IPS-11a (cell line): ENCODE data around the gene HOXD13.

Source experiments
- H3K4me3 ChIP-seq: one replicate; pipeline ENCODE4 v1.5.1; 2013; ENCODE audit warnings: low read depth, low read length, control low read depth

The HOXD13 gene

DNA sequence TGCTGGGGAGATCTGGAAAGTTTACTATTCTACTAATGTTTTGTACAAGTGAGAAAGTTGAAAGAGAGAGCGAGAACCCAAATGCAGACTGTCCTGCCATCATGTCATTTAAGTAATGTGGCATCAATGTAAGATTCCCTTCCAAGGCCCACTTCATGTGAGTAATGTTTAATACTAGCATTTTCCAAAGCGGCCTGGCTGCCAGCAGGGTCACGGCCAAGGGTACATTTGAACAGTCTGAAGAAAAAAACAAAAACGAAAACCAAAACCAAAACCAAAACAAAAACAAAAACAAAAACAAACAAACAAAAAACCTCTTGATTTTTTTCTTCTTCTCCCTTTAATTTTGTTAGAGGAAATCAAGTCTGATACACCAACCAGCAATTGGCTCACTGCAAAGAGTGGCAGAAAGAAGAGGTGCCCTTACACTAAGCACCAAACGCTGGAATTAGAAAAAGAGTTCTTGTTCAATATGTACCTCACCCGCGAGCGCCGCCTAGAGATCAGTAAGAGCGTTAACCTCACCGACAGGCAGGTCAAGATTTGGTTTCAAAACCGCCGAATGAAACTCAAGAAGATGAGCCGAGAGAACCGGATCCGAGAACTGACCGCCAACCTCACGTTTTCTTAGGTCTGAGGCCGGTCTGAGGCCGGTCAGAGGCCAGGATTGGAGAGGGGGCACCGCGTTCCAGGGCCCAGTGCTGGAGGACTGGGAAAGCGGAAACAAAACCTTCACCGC lies 26.2 kb downstream of the HOXD13 start:
- H3K4me3 ChIP-seq: no peak overlapping the region

GRCh38 chr2:176120364-176121189 lies 28.1 kb downstream of the HOXD13 start:
- H3K4me3 ChIP-seq: no peak overlapping the region

DNA sequence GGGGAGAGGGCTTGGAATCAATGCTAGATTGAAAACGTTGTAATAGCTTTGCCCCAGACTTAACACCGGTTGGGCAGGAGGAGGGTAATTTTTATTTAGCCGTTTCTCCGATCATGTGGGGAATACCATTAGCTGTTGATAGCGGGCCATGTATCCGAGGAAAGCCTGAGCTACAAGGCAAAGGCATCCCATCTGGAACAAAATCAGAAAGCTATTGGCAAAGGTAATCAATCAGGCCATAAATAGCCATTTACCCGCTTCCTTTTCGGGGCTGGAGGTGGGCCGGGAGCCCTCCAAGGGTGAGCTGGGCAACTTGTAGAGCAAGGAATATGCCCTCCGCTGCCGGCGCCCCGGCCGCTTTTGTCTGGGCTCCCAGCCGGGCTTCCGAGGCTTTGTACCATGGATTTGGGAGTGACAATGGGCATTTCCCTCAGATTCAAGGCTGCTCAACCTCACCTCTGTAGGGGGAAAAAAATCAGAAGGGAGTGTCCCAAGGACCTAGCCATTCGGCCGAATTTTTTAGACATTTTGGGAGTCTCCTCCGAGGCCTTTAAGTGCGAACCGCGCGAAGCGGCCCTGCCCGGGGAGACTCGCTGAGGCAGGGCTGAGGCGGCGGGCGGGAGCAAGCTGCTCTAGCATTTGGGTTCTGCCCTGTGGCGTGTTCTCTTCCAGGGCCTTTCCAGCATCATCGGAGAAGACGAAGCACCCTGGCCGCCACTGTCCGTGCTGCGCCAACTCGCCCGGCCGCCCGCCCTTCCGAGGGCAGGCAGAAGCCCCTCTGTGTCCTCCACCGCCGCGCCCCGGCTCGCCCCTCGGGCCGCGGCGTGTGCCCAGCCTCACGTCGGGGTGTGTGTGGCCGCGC lies 28.9 kb downstream of the HOXD13 start:
- no peak overlapping the region for H3K4me3 ChIP-seq

GRCh38 chr2:176122052-176122682 lies 29.6 kb downstream of the HOXD13 start:
- H3K4me3 ChIP-seq: no peak overlapping the region

GRCh38 chr2:176122683-176123410 lies 30.3 kb downstream of the HOXD13 start, which contains the start of gene HOXD9:
HOXD9 (plus strand) TSS chr2:176122719; CDS start chr2:176122769, 50 bp downstream.
- H3K4me3 ChIP-seq: no peak within 1 kb of the TSS

DNA sequence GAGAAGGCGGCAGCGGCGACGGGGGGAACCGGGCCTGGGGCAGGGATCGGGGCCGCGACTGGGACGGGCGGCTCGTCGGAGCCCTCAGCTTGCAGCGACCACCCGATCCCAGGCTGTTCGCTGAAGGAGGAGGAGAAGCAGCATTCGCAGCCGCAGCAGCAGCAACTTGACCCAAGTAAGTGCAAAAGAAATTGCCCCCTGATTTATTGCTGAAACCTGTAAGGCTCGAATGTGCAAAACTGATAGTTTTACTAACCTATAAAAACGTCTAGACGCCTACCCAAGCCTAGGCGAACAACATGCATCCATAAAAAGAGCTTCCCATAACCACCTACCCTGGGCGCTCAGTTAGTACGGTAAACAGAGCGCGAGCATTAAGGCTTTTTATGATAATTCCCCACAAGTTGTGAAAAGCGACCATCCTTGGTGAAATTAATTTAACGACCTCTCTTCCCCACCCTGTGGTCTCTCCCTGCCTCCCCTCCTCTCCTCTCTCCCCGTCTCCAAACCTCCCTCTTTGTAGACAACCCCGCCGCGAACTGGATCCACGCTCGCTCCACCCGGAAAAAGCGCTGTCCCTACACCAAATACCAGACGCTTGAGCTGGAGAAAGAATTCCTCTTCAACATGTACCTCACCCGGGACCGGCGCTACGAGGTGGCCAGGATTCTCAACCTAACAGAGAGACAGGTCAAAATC lies 31.0 kb downstream of the HOXD13 start:
- H3K4me3 ChIP-seq: no peak overlapping the region

DNA sequence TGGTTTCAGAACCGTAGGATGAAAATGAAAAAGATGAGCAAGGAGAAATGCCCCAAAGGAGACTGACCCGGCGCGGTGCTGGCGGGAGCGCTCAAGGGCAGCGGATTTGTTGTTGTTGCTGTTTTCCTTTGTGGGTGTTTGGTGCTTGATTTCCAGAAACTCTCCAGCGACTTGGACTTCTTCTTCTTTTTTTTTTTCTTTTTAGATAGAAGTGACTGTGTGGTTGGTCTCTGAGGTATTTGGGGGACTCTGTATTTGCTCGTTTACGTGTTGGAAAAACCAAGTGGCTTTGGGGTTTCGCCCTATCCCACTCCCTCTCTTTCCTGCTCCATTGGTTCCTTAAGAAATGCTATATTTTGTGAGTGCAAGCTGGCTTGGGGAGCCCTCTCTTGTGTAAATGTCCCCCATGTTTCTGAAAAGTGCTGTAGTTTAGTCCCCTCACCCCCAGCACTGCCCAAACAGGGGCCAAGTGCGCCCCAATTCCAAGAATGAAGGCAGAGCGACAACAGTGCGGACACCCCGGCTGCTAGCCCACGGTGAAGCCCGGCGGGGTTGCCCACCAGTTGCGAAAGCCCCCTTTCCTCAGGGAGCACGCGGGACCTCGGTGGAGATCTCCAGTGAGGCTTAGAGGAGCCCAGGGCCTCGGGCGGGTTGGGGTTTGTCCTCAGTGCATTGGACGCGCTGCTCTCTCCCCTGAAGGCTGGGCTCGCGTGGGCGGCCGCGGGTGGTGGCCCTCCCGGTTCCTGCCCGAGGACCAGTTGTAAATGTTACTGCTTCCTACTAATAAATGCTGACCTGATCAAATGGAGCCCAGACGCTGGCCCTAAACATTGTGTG lies 31.8 kb downstream of the HOXD13 start:
- no peak overlapping the region for H3K4me3 ChIP-seq

GRCh38 chr2:176124947-176125771 lies 32.6 kb downstream of the HOXD13 start:
- no peak overlapping the region for H3K4me3 ChIP-seq

- H3K4me3 ChIP-seq: no peak overlapping the region
Observed at GRCh38 chr2:176125772-176126054, 33.2 kb downstream of the HOXD13 start.

DNA sequence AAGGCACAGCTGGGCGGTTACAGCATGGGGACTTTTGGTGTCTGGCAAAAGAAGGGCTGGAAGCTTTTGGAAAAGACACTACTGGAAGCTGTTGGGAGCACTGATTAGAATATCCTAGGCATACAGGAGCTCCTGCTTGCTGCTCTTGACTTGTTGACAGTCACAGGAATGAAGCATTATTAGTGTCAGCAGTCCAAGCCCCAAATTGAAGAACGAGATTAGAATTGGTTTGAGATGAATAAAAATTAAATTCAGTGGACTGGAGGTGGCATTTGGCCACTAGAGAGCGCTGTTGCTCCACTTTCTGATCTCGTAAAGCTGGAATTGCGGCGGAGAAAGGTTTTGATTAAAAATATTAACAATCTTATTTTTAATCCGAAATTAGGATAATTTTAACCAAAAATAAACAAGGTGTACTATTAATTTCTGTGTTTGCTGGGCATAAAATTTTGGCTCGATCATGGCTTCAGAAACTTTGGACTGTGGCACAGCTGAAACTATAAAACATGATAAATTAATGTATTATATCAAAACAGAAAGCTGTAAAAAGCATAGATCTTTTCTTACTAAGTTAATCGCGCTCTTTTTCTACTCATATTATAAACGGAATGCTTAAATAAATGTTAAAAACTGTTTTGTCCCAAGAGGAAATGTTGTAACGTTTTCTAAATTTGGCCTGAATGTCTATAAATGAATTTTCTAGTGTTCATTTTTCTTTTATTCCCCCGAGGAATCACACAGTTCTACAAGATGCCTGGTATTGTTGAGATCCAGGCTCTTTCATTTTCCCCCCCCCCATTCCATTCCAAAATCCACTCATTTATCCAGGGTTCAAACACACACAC lies 34.6 kb downstream of the HOXD13 start:
- no peak overlapping the region for H3K4me3 ChIP-seq

DNA sequence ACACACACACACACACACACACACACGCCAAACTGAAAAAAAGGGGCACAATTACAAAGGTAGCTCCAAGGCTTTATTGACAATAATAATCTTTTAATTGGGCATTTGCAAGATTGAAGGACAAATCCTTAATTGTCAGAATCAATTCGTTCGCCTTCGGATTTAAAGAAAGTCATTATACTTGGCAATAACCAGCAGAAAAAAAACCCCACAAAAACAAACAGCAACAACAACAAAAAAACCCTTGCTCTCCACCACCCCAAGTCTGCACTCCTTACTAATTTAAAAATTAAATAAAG lies 35.2 kb downstream of the HOXD13 start:
- H3K4me3 ChIP-seq: no peak overlapping the region

DNA sequence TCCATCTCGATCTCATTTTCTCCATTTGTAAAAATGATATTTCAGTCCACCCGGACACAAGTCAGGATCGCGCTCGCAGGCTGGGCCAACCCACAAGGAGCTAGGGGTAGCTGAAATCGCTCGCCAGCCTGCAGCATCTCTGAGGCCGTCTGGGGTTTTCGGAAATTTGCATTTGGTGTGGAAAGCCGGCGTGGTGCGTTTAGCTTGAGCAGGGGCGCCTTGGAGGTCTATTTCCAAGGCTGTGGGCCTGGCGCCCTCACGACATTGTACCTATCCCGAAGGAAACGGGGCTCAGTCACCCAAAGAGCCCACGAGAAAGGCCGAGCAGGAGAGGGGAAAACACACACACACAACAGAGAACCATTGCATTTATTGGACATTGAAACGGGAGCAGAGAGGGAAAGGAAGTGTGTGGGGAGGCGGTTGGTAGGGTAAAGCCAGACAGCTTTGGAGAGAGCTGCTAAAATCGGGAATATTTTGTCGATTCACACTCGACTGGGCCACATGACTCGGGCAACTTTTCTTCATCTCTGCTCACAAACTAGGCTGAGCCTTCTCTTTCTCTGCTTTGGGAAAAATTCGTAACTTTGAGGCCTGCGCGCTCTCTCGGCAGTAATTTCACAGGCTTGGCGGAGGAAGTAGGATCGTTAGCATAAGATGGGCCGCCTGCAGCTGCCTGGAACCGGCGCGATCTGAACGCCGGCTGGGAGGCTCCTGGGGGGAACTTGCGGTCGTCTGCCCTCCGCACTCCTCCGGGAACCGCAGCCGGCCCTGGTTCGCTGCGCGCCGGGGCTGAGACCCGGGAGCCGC lies 35.9 kb downstream of the HOXD13 start:
- no peak overlapping the region for H3K4me3 ChIP-seq

- H3K4me3 ChIP-seq: no peak within 1 kb of the TSS
Observed at GRCh38 chr2:176128982-176129796, 36.7 kb downstream of the HOXD13 start, which contains the start of gene HOXD8. HOXD8 (plus strand) TSS chr2:176129705; CDS start chr2:176130367, 662 bp downstream.

DNA sequence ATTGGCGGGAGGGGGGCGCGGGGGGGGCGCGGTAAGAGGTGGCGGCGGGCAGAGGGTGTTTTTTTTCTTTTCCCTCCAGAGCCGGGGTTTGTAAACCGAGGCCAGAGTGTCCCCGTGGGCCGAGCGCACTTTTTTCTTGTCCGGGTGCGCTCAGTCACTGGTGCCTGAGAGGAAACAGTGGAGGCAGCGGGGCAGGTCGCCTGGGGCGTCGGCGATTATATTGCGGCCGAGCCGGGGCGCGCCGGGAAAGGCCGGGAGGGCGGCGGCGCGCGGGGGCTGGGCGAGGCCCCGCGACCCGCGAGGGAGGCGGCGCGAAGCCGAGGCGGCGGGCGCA lies 37.3 kb downstream of the HOXD13 start:
- no peak overlapping the region for H3K4me3 ChIP-seq

- no peak overlapping the region for H3K4me3 ChIP-seq
Observed at GRCh38 chr2:176130147-176130956, 37.8 kb downstream of the HOXD13 start.
